ENCODE results near the gene ISYNA1. TPM values are rescaled to one million over a fixed set of nuclear protein-coding genes. Genes with fewer than 3 reads are reported as not detected.

Gene ISYNA1
- total and polyA plus RNA-seq, 2 of the 13 experiments (the other 11 are each of a cell fraction or from before 2014, with no cell fraction given) = 29.6 to 48.5 TPM

DNA sequence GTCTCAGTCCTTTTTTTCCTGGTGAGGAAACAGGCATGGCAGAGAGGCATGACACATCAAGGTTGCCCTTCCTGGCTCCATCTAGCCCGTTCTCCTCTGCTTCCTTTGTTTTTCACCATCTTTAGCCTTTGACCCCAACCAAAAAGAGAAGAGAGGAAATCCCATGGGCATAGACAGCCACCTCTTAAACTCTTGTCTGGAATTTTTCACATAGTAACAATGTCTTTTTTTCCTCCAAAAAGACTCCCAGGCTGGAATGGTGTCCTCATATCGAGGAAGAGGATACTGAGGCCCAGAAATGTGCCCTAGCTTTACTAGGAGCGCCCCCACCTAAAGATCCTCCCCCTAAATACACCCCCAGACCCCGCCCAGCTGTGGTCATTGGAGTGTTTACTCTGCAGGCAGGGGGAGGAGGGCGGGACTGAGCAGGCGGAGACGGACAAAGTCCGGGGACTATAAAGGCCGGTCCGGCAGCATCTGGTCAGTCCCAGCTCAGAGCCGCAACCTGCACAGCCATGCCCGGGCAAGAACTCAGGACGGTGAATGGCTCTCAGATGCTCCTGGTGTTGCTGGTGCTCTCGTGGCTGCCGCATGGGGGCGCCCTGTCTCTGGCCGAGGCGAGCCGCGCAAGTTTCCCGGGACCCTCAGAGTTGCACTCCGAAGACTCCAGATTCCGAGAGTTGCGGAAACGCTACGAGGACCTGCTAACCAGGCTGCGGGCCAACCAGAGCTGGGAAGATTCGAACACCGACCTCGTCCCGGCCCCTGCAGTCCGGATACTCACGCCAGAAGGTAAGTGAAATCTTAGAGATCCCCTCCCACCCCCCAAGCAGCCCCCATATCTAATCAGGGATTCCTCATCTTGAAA lies 52.0 kb downstream of the ISYNA1 start, which contains the start of gene GDF15 (continued):
- TF ChIP-seq SMC3 (IDR thresholded peaks at IDR 0.05; ENCODE audit: low read length) (peak; percentile 37; the same call in 1 of the 2 replicates), KDM4B (CRISPR knock-in tag; IDR thresholded peaks at IDR 0.05) (peak; percentile 97), SRF (IDR thresholded peaks at IDR 0.05; ENCODE audit: low read depth, low read length) (peak; percentile 26; the same call in 1 of the 2 replicates), ARID2 (CRISPR knock-in tag; IDR thresholded peaks at IDR 0.05; ENCODE audit: borderline replicate concordance) (no peak; the same call in 1 of the 2 replicates), ZNF235 (CRISPR knock-in tag; IDR thresholded peaks at IDR 0.05; ENCODE audit: borderline replicate concordance) (no peak; the same call in 1 of the 2 replicates), ZNF543 (CRISPR knock-in tag; IDR thresholded peaks at IDR 0.05) (peak; percentile 89; the same call in 1 of the 2 replicates), STAG1 (CRISPR knock-in tag; IDR thresholded peaks at IDR 0.05) (peak; percentile 70)

DNA sequence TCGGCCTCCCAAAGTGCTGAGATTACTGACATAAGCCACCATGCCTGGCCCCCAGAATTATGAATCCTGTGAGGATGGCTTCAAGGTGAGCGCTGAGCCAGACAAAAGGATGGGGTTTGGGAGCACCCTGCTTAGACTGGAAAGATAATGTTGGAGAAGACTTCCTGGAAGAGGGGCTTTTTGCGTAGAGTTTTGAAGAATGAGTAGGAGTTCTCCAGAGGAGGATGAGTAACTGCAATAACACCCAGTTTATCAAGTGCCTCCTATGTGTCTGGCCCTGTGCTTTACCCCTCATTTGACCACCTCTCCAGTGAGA lies 52.6 kb downstream of the ISYNA1 start:
- Histone ChIP-seq H3K79me2 (ENCODE audit: insufficient read depth, low read length) (peaks cover 57% of the 10 kb centered on the region), H2AFZ (ENCODE audit: low read length) (no peak overlapping the region), H4K20me1 (ENCODE audit: insufficient read depth, low read length) (peaks cover 40% of the 10 kb centered on the region), H3K9me3 (ENCODE audit: low read length) (no peaks in the 10 kb centered on the region), H3K4me3 (replicated peaks in 1 of 3; ENCODE audit: insufficient read depth in 1 of 3, low read depth in 2 of 3, low read length in 3 of 3) (peak overlapping the region; percentile 56 to 95 (median 91)), H3K4me1 (ENCODE audit: insufficient read depth, low read length) (peaks cover 52% of the 10 kb centered on the region), H3K27me3 (ENCODE audit: control insufficient read depth in 1 of 2, insufficient read depth in 2 of 2, low read length in 2 of 2) (no peaks in the 10 kb centered on the region; a peak in 1 of 5 replicates), H3K9ac (ENCODE audit: insufficient read depth, low read depth, low read length) (peak overlapping the region; percentile 84), H3K36me3 (replicated peaks in 1 of 2; ENCODE audit: control insufficient read depth in 1 of 2, insufficient read depth in 2 of 2, low read length in 2 of 2) (peaks cover 4 to 24% of the 10 kb centered on the region in 2 experiments; a peak in 4 of 5 replicates), H3K27ac (ENCODE audit: extremely low read length, insufficient read depth, low read length) (peak overlapping the region; percentile 80), H3K4me2 (ENCODE audit: low read depth, low read length) (peak overlapping the region; percentile 97)
- no peak for DNase-seq (ENCODE audit: low spot score)
- no peak for FAIRE-seq
- POLR2A ChIA-PET = interaction anchor here (0.6 to 14.3 kb wide), 30 partner anchors 8 to 1892 kb away, joined by 3 to 514 read pairs (median 7); partner anchors contain the start of genes IQCN, JUND, LSM4 and PGPEP1
- no peak for ATAC-seq
- in situ Hi-C loops (cut with HindIII; ENCODE audit: extremely low pct_ligation_motif_present, low pct_unique_long_range_greater_than_20kb) = no loop called here
- BruUV-seq (replicated peaks) = TSS peak; percentile 98
- intact Hi-C loops (cut with micrococcal nuclease; ENCODE audit: unreplicated experiment) = loop anchor here (5.0 kb wide), 1 partner anchor 38 kb away; no protein-coding TSS in a partner anchor
- CTCF ChIA-PET (ENCODE audit: low intra/inter-chr PET ratio, low total read pairs) = interaction anchor here (1.1 to 4.4 kb wide), 4 partner anchors 26 to 107 kb away, joined by 3 to 20 read pairs (median 6); no protein-coding TSS in a partner anchor
- 48% methylated on average over 3 of the region's 3 CpGs for WGBS (ENCODE audit: low lambda C conversion rate)
- no peak for TF ChIP-seq ZMAT3 (CRISPR knock-in tag; conservative IDR thresholded peaks at IDR 0.05)
- TF ChIP-seq, protein P1, sequence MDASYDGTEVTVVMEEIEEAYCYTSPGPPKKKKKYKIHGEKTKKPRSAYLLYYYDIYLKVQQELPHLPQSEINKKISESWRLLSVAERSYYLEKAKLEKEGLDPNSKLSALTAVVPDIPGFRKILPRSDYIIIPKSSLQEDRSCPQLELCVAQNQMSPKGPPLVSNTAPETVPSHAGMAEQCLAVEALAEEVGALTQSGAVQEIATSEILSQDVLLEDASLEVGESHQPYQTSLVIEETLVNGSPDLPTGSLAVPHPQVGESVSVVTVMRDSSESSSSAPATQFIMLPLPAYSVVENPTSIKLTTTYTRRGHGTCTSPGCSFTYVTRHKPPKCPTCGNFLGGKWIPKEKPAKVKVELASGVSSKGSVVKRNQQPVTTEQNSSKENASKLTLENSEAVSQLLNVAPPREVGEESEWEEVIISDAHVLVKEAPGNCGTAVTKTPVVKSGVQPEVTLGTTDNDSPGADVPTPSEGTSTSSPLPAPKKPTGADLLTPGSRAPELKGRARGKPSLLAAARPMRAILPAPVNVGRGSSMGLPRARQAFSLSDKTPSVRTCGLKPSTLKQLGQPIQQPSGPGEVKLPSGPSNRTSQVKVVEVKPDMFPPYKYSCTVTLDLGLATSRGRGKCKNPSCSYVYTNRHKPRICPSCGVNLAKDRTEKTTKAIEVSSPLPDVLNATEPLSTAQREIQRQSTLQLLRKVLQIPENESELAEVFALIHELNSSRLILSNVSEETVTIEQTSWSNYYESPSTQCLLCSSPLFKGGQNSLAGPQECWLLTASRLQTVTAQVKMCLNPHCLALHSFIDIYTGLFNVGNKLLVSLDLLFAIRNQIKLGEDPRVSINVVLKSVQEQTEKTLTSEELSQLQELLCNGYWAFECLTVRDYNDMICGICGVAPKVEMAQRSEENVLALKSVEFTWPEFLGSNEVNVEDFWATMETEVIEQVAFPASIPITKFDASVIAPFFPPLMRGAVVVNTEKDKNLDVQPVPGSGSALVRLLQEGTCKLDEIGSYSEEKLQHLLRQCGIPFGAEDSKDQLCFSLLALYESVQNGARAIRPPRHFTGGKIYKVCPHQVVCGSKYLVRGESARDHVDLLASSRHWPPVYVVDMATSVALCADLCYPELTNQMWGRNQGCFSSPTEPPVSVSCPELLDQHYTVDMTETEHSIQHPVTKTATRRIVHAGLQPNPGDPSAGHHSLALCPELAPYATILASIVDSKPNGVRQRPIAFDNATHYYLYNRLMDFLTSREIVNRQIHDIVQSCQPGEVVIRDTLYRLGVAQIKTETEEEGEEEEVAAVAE (CRISPR knock-in tag; IDR thresholded peaks at IDR 0.05; ENCODE audit: borderline replicate concordance) = no peak
- no peak for TF ChIP-seq ZNF10 (CRISPR knock-in tag; IDR thresholded peaks at IDR 0.05; ENCODE audit: borderline replicate concordance, low read depth)
- no peak for TF ChIP-seq NONO (IDR thresholded peaks at IDR 0.05)
- no peak for TF ChIP-seq NONO (CRISPR knock-in tag; conservative IDR thresholded peaks at IDR 0.05)
- TF ChIP-seq, protein P2, sequence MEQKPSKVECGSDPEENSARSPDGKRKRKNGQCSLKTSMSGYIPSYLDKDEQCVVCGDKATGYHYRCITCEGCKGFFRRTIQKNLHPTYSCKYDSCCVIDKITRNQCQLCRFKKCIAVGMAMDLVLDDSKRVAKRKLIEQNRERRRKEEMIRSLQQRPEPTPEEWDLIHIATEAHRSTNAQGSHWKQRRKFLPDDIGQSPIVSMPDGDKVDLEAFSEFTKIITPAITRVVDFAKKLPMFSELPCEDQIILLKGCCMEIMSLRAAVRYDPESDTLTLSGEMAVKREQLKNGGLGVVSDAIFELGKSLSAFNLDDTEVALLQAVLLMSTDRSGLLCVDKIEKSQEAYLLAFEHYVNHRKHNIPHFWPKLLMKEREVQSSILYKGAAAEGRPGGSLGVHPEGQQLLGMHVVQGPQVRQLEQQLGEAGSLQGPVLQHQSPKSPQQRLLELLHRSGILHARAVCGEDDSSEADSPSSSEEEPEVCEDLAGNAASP (CRISPR knock-in tag; IDR thresholded peaks at IDR 0.05; ENCODE audit: borderline replicate concordance) = no peak
- TF ChIP-seq NFE2L1 (CRISPR knock-in tag; IDR thresholded peaks at IDR 0.05; ENCODE audit: borderline replicate concordance) = no peak
- TF ChIP-seq ZNF138 (CRISPR knock-in tag; IDR thresholded peaks at IDR 0.05; ENCODE audit: low read depth) = no peak
- peak; percentile 87 for TF ChIP-seq SSRP1 (CRISPR knock-in tag; IDR thresholded peaks at IDR 0.05)
